Stimulated activated naive CD8-positive, alpha-beta T cell treated with anti-CD3 and anti-CD28 coated beads, Interleukin-15, amount 100 ng/mL, for 72 hours (primary cell): Measurements from ENCODE around the gene EPHB6.

Experiments used
- ATAC-seq: fragments of 150-1000 bp; cut with Tn5 transposase; 2 replicates; pipeline ENCODE4 v1.10.0; 2021; ENCODE audit warnings: mild to moderate bottlenecking, moderate library complexity
- DNase-seq, 2 donors: peaks; one replicate each; pipeline ENCODE4 v3.0.0; 2021 to 2022
- H3K27ac Mint-ChIP-seq, 2 donors: one replicate each; pipeline ENCODE4 v1.8.0; 2022; ENCODE audit warnings: mild to moderate bottlenecking in 2 of 2, mixed read lengths in 2 of 2, moderate library complexity in 2 of 2
- H3K27me3 Mint-ChIP-seq: one replicate; pipeline ENCODE4 v1.8.0; 2022; ENCODE audit warnings: mixed read lengths
- H3K4me1 Mint-ChIP-seq: one replicate; pipeline ENCODE4 v1.8.0; 2022; ENCODE audit warnings: mild to moderate bottlenecking, mixed read lengths
- H3K4me3 Mint-ChIP-seq, 2 donors: one replicate each; pipeline ENCODE4 v1.8.0; 2022; ENCODE audit warnings: mild to moderate bottlenecking in 2 of 2, mixed read lengths in 2 of 2, moderate library complexity in 1 of 2
- H3K9me3 Mint-ChIP-seq, 2 donors: one replicate each; pipeline ENCODE4 v1.8.0; 2022; ENCODE audit warnings: mixed read lengths in 2 of 2

Gene EPHB6

GRCh38 chr7:142908290-142908689, 53.4 kb downstream of the EPHB6 start:
- no peak for ATAC-seq
- peaks cover under 1% of the 10 kb centered on the region for H3K27me3 Mint-ChIP-seq

DNA sequence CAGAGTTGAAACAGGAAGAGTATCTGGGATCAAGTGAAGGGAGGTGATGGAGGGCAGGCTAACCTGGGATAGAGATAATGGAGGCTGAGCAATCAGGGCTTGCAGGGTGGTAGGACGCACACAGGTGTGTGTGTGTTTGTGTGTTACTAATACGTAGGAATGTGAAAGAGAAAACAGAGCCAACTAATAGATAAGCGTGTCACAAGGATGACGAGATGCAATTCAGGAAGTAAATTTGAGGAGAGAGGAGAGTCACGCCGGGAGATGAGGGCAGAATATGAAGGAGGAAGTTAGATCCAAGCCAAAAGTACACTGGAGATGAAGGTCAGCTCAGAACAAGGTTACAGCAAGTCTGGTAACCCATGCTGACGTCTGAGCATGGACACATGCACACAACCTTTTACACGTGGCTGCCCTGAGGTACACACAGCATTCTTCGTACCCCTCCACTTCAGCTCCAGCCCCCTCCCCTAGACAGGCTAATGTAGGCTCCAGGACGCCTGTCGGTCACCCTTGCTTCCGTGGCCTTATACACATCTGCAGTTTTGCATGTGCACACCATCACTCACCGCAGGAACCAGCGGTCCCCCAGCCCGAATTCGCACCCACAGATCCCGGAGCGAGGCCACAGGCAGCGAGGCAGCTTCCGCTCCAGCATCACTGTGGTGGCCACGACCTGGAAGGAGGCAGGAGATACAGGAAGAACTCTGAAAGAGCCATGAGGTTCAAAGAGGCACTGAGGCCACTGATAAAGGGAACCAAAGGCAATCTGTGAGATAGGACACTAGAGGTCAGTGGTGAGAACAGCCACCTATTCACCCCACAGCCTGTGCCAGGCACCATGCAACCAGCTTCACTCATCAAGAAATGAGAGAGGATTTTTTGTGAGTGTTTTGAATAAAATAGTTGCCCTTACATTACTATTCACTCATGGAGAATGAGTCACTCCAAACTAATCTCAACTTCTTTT, 54.3 kb downstream of the EPHB6 start:
- no peak overlapping the region for H3K4me3 Mint-ChIP-seq
- peak; percentile 48 for ATAC-seq
- H3K27ac Mint-ChIP-seq, result no peak overlapping the region
- DNase-seq, result no peak
- H3K4me1 Mint-ChIP-seq, result no peaks in the 10 kb centered on the region
- peaks cover 10% of the 10 kb centered on the region for H3K27me3 Mint-ChIP-seq
- peaks cover 0 to 3% of the 10 kb centered on the region in 2 donors for H3K9me3 Mint-ChIP-seq

More at GRCh38 chr7:142908290-142908689, 53.4 kb downstream of the EPHB6 start:
- Mint-ChIP-seq H3K4me1 (no peaks in the 10 kb centered on the region), H3K27ac (no peak overlapping the region), H3K4me3 (no peak overlapping the region), H3K9me3 (peaks cover 0 to 3% of the 10 kb centered on the region in 2 donors)
- DNase-seq, result no peak

DNA sequence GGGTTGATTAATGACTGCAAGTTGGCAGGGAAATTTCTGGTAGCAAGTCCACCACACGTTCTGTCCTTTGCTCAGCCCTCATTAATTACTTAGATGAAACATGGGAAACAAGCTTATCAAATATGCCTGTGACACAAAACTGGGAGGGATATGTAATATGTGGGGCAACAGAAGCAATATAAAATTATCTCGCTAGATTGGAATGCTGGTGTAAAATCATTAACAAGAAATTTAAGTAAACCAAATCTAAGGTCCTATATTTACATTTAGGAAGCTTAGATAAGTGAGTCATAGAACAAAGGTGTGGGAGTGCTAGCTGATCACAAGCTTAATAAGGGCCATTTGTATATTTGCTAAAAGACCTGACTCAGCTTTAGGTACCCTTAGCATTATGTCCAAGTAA, 55.2 kb downstream of the EPHB6 start:
- Mint-ChIP-seq H3K9me3 (peaks cover 0 to 3% of the 10 kb centered on the region in 2 donors), H3K4me3 (no peak overlapping the region), H3K27ac (no peak overlapping the region), H3K4me1 (no peaks in the 10 kb centered on the region), H3K27me3 (peaks cover 12% of the 10 kb centered on the region)
- no peak for DNase-seq
- no peak for ATAC-seq

- Mint-ChIP-seq H3K4me3 (no peak overlapping the region), H3K4me1 (no peaks in the 10 kb centered on the region), H3K27me3 (peaks cover 12% of the 10 kb centered on the region), H3K9me3 (peaks cover 0 to 3% of the 10 kb centered on the region in 2 donors), H3K27ac (no peak overlapping the region)
- DNase-seq (no peak), ATAC-seq (no peak)
Measured at GRCh38 chr7:142910481-142910880, 55.6 kb downstream of the EPHB6 start.

DNA sequence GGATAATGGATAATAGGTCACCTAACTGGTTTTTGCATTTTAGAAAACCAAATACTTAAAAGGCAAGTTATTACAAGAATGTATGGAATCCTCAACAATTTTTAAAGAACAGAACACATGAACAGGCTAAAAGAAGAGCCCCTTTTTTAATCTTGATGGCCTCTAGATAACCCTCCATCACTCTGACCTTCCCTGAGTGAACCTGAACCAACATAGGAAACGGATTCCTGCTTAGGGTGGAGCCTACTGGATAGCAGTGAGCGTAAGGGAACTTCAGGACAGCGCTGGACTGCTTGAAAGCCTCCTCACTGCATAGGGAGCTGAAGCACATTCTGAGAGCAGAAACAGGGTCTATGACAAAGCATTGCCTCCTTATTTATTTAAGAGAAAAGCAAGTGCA, 58.2 kb downstream of the EPHB6 start:
- Mint-ChIP-seq H3K27me3 (peaks cover 13% of the 10 kb centered on the region), H3K4me1 (no peaks in the 10 kb centered on the region), H3K4me3 (no peak overlapping the region), H3K9me3 (no peaks in the 10 kb centered on the region), H3K27ac (no peak overlapping the region)
- DNase-seq (no peak), ATAC-seq (no peak)

DNA sequence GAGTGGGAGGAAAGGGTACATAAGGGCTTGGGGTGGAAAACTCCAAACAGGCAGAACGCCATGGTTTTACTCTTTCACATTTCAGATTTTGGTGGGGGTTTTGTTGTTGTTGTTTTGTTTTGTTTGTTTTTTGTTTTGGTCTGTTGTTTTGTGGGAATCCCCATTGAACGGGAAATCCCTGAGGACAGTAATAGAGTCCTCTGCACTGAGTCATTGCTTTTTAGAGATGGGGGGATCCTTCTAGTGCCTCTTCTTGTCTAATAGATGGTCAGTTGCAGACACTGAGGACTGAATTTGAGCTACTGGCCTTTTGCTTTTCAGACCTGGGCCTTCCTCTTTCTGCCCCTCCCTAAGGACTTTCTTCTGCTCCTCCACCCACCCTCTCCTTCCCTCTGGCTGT, 58.7 kb downstream of the EPHB6 start:
- DNase-seq, result no peak
- Mint-ChIP-seq H3K27ac (no peak overlapping the region), H3K27me3 (peaks cover 18% of the 10 kb centered on the region), H3K4me3 (no peak overlapping the region), H3K4me1 (no peaks in the 10 kb centered on the region), H3K9me3 (no peaks in the 10 kb centered on the region)
- no peak for ATAC-seq

DNA sequence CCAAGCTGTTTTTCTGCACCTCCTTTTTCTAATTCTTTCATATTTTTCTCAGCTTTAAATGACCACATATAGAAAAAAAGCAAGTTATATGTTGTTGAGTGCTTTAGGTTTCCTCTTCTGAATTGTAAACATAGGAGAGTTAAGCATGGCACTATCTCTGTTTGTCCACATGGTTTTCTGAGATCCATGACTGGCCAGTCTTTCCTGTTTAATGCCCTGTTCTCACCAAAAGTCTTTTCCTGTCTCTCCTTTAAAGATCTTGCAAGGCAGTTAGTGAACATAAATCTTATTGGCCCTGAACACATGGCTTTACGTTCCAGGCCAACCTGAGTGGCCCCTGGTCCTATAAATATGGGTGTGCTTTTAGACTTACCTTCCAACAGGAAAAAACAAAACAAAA, 59.2 kb downstream of the EPHB6 start:
- ATAC-seq (no peak), DNase-seq (no peak)
- no peak overlapping the region for H3K4me3 Mint-ChIP-seq
- no peaks in the 10 kb centered on the region for H3K4me1 Mint-ChIP-seq
- H3K27me3 Mint-ChIP-seq, result peaks cover 24% of the 10 kb centered on the region
- no peaks in the 10 kb centered on the region for H3K9me3 Mint-ChIP-seq
- H3K27ac Mint-ChIP-seq, result no peak overlapping the region

GRCh38 chr7:142915315-142915714, 60.4 kb downstream of the EPHB6 start:
- Mint-ChIP-seq H3K4me1 (no peaks in the 10 kb centered on the region), H3K4me3 (no peak overlapping the region), H3K27ac (no peak overlapping the region), H3K9me3 (no peaks in the 10 kb centered on the region), H3K27me3 (peaks cover 25% of the 10 kb centered on the region)
- DNase-seq, result no peak
- no peak for ATAC-seq

DNA sequence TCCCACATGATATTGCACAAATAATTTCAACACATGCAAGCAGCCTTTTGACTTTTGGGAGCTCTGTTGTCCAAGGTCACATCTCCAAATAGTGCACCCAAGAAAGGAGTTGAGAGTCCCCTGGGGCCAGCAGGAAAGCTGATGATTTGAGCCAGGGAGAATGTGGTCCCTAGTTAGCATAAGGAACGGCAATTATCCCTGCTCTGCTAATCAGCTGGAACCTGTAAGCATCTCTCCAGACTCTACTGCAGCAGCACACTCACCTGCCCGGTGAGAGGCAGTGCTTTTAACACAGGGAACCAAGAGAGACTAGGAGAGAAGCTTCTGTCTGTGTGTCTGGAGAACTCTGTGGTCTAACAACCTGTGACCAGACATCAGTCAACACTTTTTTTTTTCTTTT, 61.6 kb downstream of the EPHB6 start:
- no peak overlapping the region for H3K27ac Mint-ChIP-seq
- no peaks in the 10 kb centered on the region for H3K9me3 Mint-ChIP-seq
- no peak for ATAC-seq
- H3K4me3 Mint-ChIP-seq, result no peak overlapping the region
- DNase-seq, result no peak
- peaks cover 25% of the 10 kb centered on the region for H3K27me3 Mint-ChIP-seq
- H3K4me1 Mint-ChIP-seq, result no peaks in the 10 kb centered on the region

DNA sequence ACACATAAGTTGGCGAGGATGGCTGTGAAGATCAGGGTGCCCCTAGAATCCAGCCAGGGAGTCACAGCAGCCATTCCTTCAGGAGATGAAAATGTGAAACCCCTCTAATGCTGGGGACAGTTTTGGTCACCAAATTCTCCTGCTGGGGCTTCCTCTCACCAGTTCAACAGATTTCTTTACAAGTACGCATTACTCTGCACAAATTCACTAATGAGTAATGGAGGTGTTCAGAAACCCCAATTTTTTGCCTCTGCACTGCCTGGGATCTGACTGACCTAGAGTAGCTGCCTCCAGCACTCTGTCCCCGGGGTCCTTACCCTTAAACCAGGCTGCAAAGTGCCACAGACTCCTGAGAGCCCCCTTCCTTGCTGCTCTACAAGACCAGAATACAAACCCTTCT, 62.6 kb downstream of the EPHB6 start:
- no peak for DNase-seq
- ATAC-seq, result no peak
- Mint-ChIP-seq H3K27ac (no peak overlapping the region), H3K4me1 (no peaks in the 10 kb centered on the region), H3K27me3 (peaks cover 25% of the 10 kb centered on the region), H3K9me3 (no peaks in the 10 kb centered on the region), H3K4me3 (no peak overlapping the region)

DNA sequence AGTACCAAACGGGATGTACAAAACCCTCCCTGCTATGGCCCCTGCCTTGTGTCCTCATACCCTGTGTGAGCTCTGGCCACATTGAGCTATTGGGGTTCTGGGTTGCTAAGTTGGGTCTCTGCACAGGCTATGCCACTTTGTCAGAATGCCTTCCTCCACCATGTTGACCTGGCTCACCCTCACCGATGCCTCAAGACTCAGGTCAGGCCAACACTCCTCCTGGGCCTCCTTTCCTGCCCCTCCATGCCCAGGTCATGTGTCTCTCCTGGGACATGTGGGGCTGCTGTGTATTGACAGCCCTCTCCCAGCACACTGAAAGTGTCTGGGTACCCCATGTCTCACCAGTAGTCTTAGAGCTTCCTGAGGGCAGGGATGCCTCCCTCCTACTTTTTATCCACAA, 64.0 kb downstream of the EPHB6 start:
- Mint-ChIP-seq H3K27ac (peak overlapping the region in 1 of 2 donors; percentile 27), H3K9me3 (no peaks in the 10 kb centered on the region)

GRCh38 chr7:142919656-142920055, 64.8 kb downstream of the EPHB6 start:
- Mint-ChIP-seq H3K27ac (no peak overlapping the region), H3K4me3 (no peak overlapping the region), H3K9me3 (no peaks in the 10 kb centered on the region), H3K27me3 (peaks cover 13% of the 10 kb centered on the region), H3K4me1 (no peaks in the 10 kb centered on the region)
- ATAC-seq (no peak), DNase-seq (no peak)

More for the DNA sequence above, 64.0 kb downstream of the EPHB6 start:
- no peak for DNase-seq
- ATAC-seq, result no peak
- H3K4me1 Mint-ChIP-seq, result no peaks in the 10 kb centered on the region
- H3K27me3 Mint-ChIP-seq, result peaks cover 18% of the 10 kb centered on the region
- H3K4me3 Mint-ChIP-seq, result no peak overlapping the region
